GM18505 (cell line): ENCODE data around the gene LCE3D.
"Not testable (repeated sequence)": the region's sequence is repeated elsewhere in the genome, so short reads cannot be mapped to it uniquely, and the experiment has no call there.

Experiments
- ATAC-seq: cut with Tn5 transposase; IDR thresholded peaks from one replicate; pipeline ENCODE4 v1.9.1; 2021; ENCODE audit not compliant: unreplicated experiment
- POLR2A ChIP-seq: IDR thresholded peaks from 4 replicates; pipeline ENCODE4 v1.6.1; 2011; ENCODE audit warnings: borderline replicate concordance; ENCODE audit not compliant: insufficient read depth, insufficient read length; ENCODE audit errors: extremely low read depth

LCE3D gene

GRCh38 chr1:152565115-152565514 is 15.2 kb downstream of the LCE3D start:
- no peak for TF ChIP-seq POLR2A
- ATAC-seq, result no peak

DNA sequence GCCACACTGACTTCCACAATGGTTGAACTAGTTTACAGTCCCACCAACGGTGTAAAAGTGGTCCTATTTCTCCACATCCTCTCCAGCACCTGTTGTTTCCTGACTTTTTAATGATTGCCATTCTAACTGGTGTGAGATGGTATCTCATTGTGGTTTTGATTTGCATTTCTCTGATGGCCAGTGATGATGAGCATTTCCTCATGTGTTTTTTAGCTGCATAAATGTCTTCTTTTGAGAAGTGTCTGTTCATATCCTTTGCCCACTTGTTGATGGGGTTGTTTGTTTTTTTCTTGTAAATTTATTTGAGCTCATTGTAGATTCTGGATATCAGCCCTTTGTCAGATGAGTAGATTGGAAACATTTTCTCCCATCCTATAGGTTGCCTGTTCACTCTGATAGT is 32.0 kb downstream of the LCE3D start:
- ATAC-seq, result not testable (repeated sequence)

- TF ChIP-seq POLR2A, result no peak
- ATAC-seq, result no peak
Measured at GRCh38 chr1:152546704-152547103, 33.6 kb downstream of the LCE3D start.

GRCh38 chr1:152543820-152544219 is 36.5 kb downstream of the LCE3D start:
- no peak for TF ChIP-seq POLR2A
- ATAC-seq, result no peak

DNA sequence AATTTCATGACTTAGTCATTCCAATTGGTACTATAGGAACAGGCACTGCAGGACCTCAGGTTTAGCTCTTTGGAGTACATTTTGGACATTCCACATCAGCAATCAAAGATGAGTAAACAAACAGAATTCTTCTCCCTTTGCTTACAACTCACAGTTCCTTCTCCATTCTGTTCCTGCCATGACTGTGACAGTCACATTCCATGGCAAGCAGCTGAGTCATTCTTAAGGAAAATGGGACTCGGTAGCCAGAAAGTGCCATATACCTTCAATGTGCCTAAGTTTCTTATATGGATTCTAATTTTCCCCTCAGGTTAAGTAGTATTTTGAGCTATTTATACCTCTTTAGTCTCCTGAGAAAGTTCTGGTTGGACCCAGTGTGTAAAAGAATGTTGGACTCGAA is 40.4 kb downstream of the LCE3D start:
- no peak for ATAC-seq
- TF ChIP-seq POLR2A, result no peak

DNA sequence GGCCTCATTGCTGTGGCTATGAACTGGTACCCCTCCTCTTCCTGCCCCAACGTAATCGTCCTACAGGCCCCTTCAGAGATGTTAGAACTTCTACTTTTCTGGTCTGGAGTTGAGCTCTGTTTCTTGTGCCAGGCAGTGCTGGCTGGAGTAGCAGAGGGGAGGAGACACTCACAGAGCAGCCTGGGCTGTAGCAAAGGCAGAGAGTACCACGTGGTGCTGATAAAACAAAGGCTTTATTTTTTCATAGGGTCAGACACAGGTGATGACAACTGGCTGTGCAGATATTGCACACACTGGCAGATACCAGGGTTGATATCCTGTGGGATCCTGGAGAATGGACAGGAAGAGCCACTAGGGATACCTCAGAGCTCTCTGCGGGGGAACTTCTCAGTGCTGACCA is 42.8 kb downstream of the LCE3D start:
- ATAC-seq, result no peak
- TF ChIP-seq POLR2A, result no peak

GRCh38 chr1:152535774-152536173 is 44.5 kb downstream of the LCE3D start:
- ATAC-seq, result no peak
- TF ChIP-seq POLR2A, result no peak

DNA sequence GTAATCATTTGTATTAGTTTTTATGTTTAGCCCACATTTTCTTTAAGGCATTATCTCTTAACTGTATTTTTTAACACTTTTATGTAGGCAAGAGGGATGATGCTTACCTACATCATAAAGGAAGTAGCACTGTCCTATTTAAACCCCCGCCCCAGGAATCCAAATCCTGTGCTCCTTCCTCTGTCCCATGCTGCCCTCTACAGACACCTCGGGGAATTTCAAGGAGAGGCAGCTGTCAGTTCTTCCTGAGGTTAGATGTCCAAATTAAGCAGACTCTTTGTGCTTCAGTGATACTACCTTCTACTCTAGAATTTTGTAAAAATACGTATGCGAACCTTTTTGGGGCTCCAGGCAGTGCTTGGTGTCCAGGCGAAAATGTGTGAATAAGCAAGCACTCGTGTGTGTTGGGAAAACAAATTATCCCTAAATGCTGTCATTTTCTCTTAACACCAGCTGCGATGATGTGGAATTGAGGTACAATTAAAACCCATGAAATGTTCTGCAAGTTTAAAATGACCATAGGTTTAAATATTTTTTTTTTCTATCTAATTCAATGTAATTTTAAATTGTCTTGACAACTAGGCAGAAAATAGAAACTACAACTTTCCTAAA is 46.9 kb downstream of the LCE3D start:
- TF ChIP-seq POLR2A, result no peak
- ATAC-seq, result no peak
